Caco-2 (cell line): Measurements from ENCODE around the gene IDE. TPM values are rescaled to one million over a fixed set of nuclear protein-coding genes. Genes with fewer than 3 reads are reported as not detected.

Experiments
- BruUV-seq: library from RNA; stranded (reverse); fragments of 400-500 nt; replicated peaks from 2 replicates; lab custom pipeline; 2021; lab: Mats Ljungman, UMichigan
- CTCF ChIA-PET: fragments of 300-600 bp; sonication (Branson Sonifier 250); formaldehyde crosslinking; loops from one replicate; lab custom pipeline; 2022; ENCODE audit warnings: antibody characterized with exemption; lab: Charles Lee
- POLR2A ChIA-PET: fragments of 300-600 bp; sonication (Branson Sonifier 250); formaldehyde crosslinking; loops from one replicate; lab custom pipeline; 2022; ENCODE audit warnings: antibody characterized with exemption; lab: Charles Lee
- DNase-seq, 2 experiments: peaks; one replicate each; pipeline versions ENCODE4 v3.0.0 to v3.0.0-alpha.2; 2020 to 2022
- H3K27me3 ChIP-seq: replicated peaks from 2 replicates; pipeline ENCODE4 v1.6.0; 2011; ENCODE audit warnings: low read length; ENCODE audit not compliant: control insufficient read depth, insufficient read depth
- H3K36me3 ChIP-seq: 2 replicates; pipeline ENCODE4 v1.5.1; 2011; ENCODE audit warnings: low read length; ENCODE audit not compliant: control insufficient read depth, insufficient read depth
- H3K4me1 ChIP-seq: fragments of 250-450 bp; sonication (Bioruptor Pico); 2 replicates; pipeline ENCODE4 v1.5.1; 2020; ENCODE audit warnings: mild to moderate bottlenecking
- H3K4me3 ChIP-seq: 2 replicates; pipeline ENCODE4 v1.5.1; 2011; ENCODE audit warnings: low read depth, mild to moderate bottlenecking, control low read depth, low read length
- H3K9me3 ChIP-seq: fragments of 250-450 bp; sonication (Bioruptor Pico); 2 replicates; pipeline ENCODE4 v1.5.1; 2020; ENCODE audit warnings: mild to moderate bottlenecking, moderate library complexity
- H3K27ac Mint-ChIP-seq: one replicate; pipeline ENCODE4 v1.8.0; 2022; ENCODE audit warnings: mixed read lengths; ENCODE audit not compliant: unreplicated experiment
- H3K27me3 Mint-ChIP-seq: one replicate; pipeline ENCODE4 v1.8.0; 2022; ENCODE audit warnings: mixed read lengths; ENCODE audit not compliant: insufficient read depth, unreplicated experiment
- H3K36me3 Mint-ChIP-seq: one replicate; pipeline ENCODE4 v1.8.0; 2022; ENCODE audit warnings: mild to moderate bottlenecking, mixed read lengths; ENCODE audit not compliant: insufficient read depth, unreplicated experiment
- H3K4me1 Mint-ChIP-seq: one replicate; pipeline ENCODE4 v1.8.0; 2022; ENCODE audit warnings: low read depth, mixed read lengths; ENCODE audit not compliant: unreplicated experiment
- H3K4me3 Mint-ChIP-seq: one replicate; pipeline ENCODE4 v1.8.0; 2022; ENCODE audit warnings: mild to moderate bottlenecking, moderate library complexity, mixed read lengths; ENCODE audit not compliant: unreplicated experiment
- H3K9me3 Mint-ChIP-seq: one replicate; pipeline ENCODE4 v1.8.0; 2022; ENCODE audit warnings: mixed read lengths; ENCODE audit not compliant: unreplicated experiment
- intact Hi-C: fragments of 100-400 bp; cut with micrococcal nuclease; formaldehyde crosslinking; loops from one replicate; pipeline ENCODE4 v1.10.0; 2022; ENCODE audit not compliant: unreplicated experiment
- total RNA-seq: library from RNA; stranded (reverse); gene quantifications from 2 replicates; pipeline ENCODE4 v1.2.3, GENCODE V29; 2022
- TF ChIP-seq, protein P1 (sequence below), 2 experiments: fragments of 200-600 bp in 1 of 2; IDR thresholded peaks; 1 replicate in 1 of 2; 2 replicates in 1 of 2; pipeline versions ENCODE4 v1.5.1 to v1.8.0; 2011 to 2022; ENCODE audit warnings: antibody characterized with exemption in 1 of 2, control low read depth in 1 of 2, inconsistent platforms in 1 of 2, low read depth in 1 of 2, low read length in 1 of 2, mild to moderate bottlenecking in 1 of 2, moderate library complexity in 1 of 2; ENCODE audit not compliant: insufficient read depth in 1 of 2, severe bottlenecking in 1 of 2, unreplicated experiment in 1 of 2

Gene IDE
- total RNA-seq, 1 experiment from 2014 or later: 85.5 TPM

- intact Hi-C loops: loop anchor here (5.0 kb wide), 1 partner anchor 145 kb away; no protein-coding TSS in a partner anchor
- H3K4me3 Mint-ChIP-seq: no peak overlapping the region
- H3K27me3 Mint-ChIP-seq: no peaks in the 10 kb centered on the region
- H3K36me3 Mint-ChIP-seq: peaks cover 55% of the 10 kb centered on the region
- DNase-seq: no peak
- ChIA-PET POLR2A (no interaction called here), CTCF (no interaction called here)
- TF ChIP-seq, protein P1, sequence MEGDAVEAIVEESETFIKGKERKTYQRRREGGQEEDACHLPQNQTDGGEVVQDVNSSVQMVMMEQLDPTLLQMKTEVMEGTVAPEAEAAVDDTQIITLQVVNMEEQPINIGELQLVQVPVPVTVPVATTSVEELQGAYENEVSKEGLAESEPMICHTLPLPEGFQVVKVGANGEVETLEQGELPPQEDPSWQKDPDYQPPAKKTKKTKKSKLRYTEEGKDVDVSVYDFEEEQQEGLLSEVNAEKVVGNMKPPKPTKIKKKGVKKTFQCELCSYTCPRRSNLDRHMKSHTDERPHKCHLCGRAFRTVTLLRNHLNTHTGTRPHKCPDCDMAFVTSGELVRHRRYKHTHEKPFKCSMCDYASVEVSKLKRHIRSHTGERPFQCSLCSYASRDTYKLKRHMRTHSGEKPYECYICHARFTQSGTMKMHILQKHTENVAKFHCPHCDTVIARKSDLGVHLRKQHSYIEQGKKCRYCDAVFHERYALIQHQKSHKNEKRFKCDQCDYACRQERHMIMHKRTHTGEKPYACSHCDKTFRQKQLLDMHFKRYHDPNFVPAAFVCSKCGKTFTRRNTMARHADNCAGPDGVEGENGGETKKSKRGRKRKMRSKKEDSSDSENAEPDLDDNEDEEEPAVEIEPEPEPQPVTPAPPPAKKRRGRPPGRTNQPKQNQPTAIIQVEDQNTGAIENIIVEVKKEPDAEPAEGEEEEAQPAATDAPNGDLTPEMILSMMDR (IDR thresholded peaks at IDR 0.05; ENCODE audit: insufficient read depth in 1 of 2, low read depth in 1 of 2, low read length in 1 of 2, severe bottlenecking in 1 of 2, unreplicated experiment in 1 of 2): no peak
- H3K9me3 ChIP-seq: no peaks in the 10 kb centered on the region
- no TSS peak for BruUV-seq
- H3K27me3 ChIP-seq: no peaks in the 10 kb centered on the region
- no peaks in the 10 kb centered on the region for H3K36me3 ChIP-seq
- no peaks in the 10 kb centered on the region for H3K4me1 ChIP-seq
- no peaks in the 10 kb centered on the region for H3K4me1 Mint-ChIP-seq
- H3K9me3 Mint-ChIP-seq: no peaks in the 10 kb centered on the region
- H3K27ac Mint-ChIP-seq: no peak overlapping the region
- no peak overlapping the region for H3K4me3 ChIP-seq
Observed at GRCh38 chr10:92502296-92502808, 71.5 kb downstream of the IDE start.

DNA sequence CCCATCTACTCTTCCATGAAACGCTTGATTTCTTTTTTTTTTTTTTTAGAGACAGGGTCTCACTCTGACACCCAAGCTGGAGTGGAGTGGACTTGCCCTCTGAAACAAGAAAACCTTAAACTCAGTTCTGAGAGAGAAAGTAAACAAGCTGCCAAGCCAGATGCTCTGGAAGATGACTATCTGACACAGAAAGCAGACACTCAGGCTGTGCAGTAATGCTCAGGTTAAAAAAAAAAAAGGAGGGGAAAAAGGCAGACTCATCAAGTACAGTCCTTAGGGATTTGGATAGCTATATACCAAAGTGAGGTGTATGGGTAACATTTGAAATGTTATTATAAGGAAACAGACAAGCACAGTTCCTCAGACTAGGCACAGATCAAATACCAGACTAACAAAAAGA, 80.5 kb downstream of the IDE start:
- no peaks in the 10 kb centered on the region for H3K27me3 Mint-ChIP-seq
- TF ChIP-seq, protein P1 (IDR thresholded peaks at IDR 0.05; ENCODE audit: insufficient read depth in 1 of 2, low read depth in 1 of 2, low read length in 1 of 2, severe bottlenecking in 1 of 2, unreplicated experiment in 1 of 2): no peak
- Histone ChIP-seq H3K4me1 (no peaks in the 10 kb centered on the region), H3K36me3 (no peaks in the 10 kb centered on the region; the same call in 1 of the 2 replicates), H3K9me3 (no peaks in the 10 kb centered on the region), H3K4me3 (no peak overlapping the region), H3K27me3 (no peaks in the 10 kb centered on the region)
- H3K4me1 Mint-ChIP-seq: no peaks in the 10 kb centered on the region
- no peak overlapping the region for H3K4me3 Mint-ChIP-seq
- intact Hi-C loops: no loop called here
- peaks cover 62% of the 10 kb centered on the region for H3K36me3 Mint-ChIP-seq
- no TSS peak for BruUV-seq
- no peaks in the 10 kb centered on the region for H3K9me3 Mint-ChIP-seq
- ChIA-PET CTCF (no interaction called here), POLR2A (no interaction called here)
- H3K27ac Mint-ChIP-seq: no peak overlapping the region
- DNase-seq: no peak

- POLR2A ChIA-PET: no interaction called here
- intact Hi-C loops: no loop called here
- H3K4me3 Mint-ChIP-seq: no peak overlapping the region
Observed at GRCh38 chr10:92492748-92493240, 81.1 kb downstream of the IDE start.

More at GRCh38 chr10:92492748-92493240, 81.1 kb downstream of the IDE start:
- Histone ChIP-seq H3K27me3 (no peaks in the 10 kb centered on the region), H3K36me3 (no peaks in the 10 kb centered on the region; the same call in 1 of the 2 replicates), H3K4me3 (no peak overlapping the region), H3K4me1 (no peaks in the 10 kb centered on the region), H3K9me3 (no peaks in the 10 kb centered on the region)
- no peak for DNase-seq
- Mint-ChIP-seq H3K36me3 (peaks cover 62% of the 10 kb centered on the region), H3K9me3 (no peaks in the 10 kb centered on the region), H3K27me3 (no peaks in the 10 kb centered on the region), H3K4me1 (no peaks in the 10 kb centered on the region), H3K27ac (no peak overlapping the region)
- CTCF ChIA-PET: no interaction called here
- BruUV-seq: no TSS peak
- TF ChIP-seq, protein P1 (IDR thresholded peaks at IDR 0.05; ENCODE audit: insufficient read depth in 1 of 2, low read depth in 1 of 2, low read length in 1 of 2, severe bottlenecking in 1 of 2, unreplicated experiment in 1 of 2): no peak
